Sciatic nerve (tissue), 2 donors: Measurements from ENCODE around the gene DIAPH3. TPM values are rescaled to one million over a fixed set of nuclear protein-coding genes. Genes with fewer than 3 reads are reported as not detected.

Experiments
- ATAC-seq: fragments of 200-7000 bp; cut with Tn5 transposase; one replicate; pipeline ENCODE4 v1.9.1; 2020; ENCODE audit warnings: mild to moderate bottlenecking, moderate library complexity
- DNase-seq: peaks from one replicate; pipeline ENCODE4 v3.0.0-alpha.2; 2020; ENCODE audit warnings: low spot score
- intact Hi-C: fragments of 100-400 bp; cut with DNase I; formaldehyde crosslinking; loops from one replicate; pipeline ENCODE4 v1.14.2; 2022
- total RNA-seq: library from RNA; stranded (reverse); fragmentation: NEBNext Ultra II Directional; extraction: Animal tissue kit (Norgen Biotek cat#: 25700); gene quantifications from one replicate; pipeline ENCODE4 v1.2.1, GENCODE V29; 2021
- donor health status: DM: no; HTN: no; CAD: no.
- donor health status: DM: no; HTN: no; CAD: no.

Gene DIAPH3
- total RNA-seq, 1 donor from 2014 or later: 0.31 TPM

DNA sequence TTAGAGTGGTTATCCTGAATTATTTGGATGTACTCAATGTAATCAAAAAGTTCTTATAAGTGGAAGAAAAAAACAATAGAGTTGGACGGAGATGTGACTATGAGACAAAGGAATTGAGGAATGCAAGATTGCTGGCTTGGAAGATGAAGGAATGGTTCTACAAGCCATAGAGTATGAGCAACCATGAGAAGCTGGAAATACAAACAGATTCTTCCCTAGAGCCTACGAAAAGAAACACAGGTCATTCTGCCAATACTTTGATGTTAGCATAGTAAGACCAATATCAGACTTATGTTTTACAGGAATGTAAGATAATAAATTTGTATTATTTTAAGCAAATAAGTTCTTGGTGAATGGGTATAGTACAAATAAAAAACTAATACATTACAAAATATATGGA, 249.2 kb downstream of the DIAPH3 start:
- ATAC-seq (no peak), DNase-seq (no peak)
- intact Hi-C loops: no loop called here

DNA sequence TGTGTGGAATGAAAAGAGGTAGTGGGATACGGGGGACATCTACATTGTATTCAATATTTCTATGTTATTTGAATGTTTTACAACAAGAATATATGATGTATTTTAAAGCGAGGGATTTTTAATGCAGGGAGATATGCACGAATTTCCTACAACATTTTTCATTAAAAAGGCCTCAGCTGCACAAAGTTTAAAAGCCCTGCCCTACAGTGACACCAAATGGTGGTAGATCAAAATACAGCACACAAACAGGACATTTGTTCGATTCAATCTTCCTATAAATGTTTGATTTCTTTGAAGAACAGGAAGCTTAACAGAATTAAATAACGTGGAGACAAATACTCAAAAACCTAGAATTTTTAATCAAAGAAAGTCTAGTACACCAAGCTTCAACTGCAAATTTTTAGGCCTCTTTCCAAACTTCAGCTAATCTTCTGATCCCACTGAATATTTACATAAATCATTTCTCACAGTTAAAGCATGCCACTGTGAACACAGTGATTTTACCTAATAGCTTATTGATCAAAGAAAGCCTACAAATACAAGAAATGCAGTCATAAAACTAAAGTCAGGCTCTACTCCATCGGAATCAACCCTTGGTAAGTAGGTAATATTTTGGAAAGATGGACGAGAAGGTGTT, 257.2 kb downstream of the DIAPH3 start:
- DNase-seq (no peak), ATAC-seq (no peak)
- intact Hi-C loops: no loop called here

DNA sequence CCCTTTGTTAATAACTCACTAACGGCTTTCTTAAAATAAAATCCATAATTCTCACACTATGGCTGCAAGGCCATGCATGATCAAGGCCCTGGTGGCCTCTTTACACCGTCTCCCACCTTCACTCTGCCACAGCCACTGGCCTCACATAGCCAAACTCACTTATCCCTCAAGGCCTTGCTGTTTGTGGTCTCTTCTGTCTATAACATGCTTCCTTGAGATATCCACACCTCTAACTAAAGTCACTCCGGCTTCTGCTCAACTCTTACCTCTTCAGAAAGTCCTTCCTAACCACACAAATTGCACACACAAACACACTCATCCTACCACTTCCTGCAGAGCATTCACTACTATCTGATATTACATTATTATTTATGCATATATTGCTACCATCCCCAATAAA, 262.5 kb downstream of the DIAPH3 start:
- ATAC-seq (no peak), DNase-seq (no peak)
- intact Hi-C loops: no loop called here

DNA sequence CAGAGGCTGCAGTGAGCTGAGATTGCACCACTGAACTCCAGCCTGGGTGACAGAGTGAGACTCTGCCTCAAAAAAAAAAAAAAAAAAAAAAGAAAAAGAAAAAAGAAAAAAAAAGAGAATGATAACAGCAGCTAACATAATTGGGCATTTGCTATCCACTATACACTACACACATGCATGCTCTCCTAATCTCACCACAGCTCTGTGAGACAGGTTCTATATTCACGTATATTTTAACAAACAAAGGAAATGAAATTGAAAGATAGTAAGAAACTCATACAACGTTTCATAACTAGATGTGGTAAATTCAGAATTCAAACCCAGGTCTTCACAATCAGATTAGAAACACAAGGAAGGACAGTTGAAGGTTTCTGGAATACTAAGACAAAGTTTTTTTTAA, 265.7 kb downstream of the DIAPH3 start:
- ATAC-seq (no peak), DNase-seq (no peak)
- intact Hi-C loops: no loop called here

DNA sequence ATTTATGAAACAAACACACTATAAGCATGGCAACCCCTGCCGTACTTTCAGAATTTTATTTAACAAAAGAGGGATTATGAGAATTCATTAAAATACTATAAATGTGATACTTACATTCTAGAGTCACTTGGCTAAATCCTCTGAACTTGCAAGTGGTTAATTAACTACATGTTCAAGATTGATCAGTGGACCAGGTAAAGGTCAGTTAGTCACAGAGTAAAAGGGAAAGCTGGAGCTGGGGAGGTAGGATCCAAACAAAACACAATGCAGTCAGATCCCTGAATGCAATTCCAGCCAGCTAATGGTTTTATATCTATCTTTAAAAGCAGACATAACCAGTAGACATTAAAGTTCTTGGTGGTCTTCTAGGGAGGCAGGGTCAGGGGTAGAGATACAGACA, 270.5 kb downstream of the DIAPH3 start:
- ATAC-seq (no peak), DNase-seq (no peak)
- intact Hi-C loops: no loop called here

DNA sequence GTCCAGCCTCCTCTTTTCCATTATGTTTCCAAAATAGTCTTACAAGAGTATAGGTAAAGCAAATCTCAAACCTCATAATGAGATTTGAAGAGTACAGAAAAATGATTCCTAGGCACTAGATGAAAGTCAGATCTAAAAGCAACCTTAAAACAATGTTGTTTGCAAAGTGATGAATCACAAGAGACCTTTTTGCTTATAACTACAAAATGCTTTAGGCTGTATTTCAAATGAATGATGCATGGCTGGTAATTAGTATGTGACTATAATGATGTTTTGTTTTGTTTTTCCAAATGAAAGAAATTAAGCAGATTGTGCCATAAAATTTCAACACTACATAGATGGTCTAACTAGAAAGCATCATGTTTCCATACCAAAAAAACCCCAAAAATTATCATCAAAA, 272.7 kb downstream of the DIAPH3 start:
- no peak for ATAC-seq
- intact Hi-C loops: no loop called here
- no peak for DNase-seq

DNA sequence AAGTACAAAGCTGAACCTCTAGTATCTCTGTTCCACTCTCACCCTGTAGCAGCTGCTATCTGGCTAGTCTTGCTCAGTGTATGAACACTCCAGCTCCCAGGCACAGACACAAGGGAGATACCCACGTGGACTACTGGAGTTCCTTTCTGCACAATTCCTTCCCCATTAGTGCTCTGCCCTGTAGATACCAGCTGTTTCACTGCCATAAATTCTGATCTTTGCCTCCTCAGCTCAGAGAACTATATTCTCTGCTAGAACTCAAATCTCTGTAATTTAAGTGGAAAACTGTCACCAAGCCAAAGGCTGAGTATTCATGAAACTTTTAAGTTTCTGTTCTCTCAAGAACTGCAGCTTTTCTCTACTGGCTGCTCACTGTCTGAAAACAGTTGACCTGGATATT, 273.7 kb downstream of the DIAPH3 start:
- intact Hi-C loops: no loop called here
- no peak for ATAC-seq
- no peak for DNase-seq

DNA sequence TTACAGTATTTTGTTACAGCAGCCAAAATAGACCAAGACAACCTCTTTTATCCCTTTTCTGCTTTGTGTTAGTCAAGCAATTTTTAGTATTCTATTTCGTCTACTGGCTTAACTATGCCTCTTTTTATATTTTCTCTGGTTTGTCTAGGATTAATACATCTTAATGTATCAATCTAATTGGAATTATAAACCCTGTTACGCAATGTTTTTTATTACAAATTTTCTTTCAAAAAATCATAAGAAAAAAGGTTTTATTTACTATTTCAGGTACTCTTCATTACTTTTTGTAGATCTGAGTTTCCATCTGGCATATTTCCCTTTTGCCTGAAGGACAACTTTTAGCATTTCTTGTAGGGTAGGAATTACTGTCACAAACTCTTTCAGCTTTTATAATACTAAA, 275.3 kb downstream of the DIAPH3 start:
- no peak for ATAC-seq
- DNase-seq: no peak
- intact Hi-C loops: no loop called here

DNA sequence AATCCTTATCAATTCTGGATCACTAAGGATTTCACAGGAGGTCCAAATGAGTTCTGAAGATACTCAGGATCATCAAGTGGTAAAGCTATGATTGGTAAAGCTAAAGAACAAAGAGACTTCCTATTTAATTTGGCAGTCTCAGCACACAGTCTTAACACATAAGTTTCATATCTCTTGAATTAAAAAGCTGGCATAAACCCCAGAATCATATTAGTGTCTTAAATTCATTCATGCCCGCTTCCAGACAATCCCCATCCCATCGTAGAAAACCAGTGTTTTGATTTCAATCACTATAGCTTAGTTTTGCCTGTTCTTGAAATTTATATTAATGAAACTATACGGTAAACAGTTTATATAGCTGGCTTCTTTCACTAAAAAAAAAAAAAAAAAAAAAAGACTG, 278.7 kb downstream of the DIAPH3 start:
- intact Hi-C loops: no loop called here
- DNase-seq (no peak), ATAC-seq (no peak)

DNA sequence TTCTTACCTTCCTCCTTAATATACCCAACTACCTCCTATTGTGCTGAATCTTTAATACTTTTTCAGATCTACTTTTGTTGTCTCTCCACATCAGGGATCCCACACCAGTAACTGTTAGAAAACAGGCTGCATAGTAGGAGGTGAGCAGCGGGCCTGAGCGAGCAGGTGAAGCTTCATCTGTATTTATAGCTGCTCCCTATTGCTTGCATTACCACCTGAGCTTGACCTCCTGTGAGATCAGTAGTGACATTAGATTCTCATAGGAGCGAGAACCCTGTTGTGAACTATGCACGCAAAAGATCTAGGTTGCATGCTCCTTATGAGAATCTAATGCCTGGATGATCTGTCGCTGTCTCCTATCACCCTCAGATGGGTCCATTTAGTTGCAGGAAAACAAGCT, 279.8 kb downstream of the DIAPH3 start:
- DNase-seq (no peak), ATAC-seq (no peak)
- intact Hi-C loops: no loop called here

DNA sequence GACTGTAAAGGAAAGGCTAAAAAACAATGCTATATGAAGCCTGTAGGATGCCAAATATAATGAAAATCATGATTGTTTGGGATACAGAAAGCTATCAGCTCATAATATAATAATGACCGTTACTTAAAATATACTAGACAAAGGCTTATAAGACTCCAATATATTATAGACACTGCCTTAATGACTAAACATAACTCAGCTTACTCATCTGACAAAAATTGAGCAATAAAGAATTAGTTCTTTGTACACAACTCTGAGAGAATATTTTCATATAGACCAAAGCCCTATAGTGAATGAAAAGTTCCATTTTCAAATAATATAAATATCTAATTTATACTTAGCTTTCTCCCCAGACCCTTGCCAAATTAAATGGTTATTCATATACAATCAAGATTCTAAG, 283.3 kb downstream of the DIAPH3 start:
- DNase-seq (no peak), ATAC-seq (no peak)
- intact Hi-C loops: no loop called here

DNA sequence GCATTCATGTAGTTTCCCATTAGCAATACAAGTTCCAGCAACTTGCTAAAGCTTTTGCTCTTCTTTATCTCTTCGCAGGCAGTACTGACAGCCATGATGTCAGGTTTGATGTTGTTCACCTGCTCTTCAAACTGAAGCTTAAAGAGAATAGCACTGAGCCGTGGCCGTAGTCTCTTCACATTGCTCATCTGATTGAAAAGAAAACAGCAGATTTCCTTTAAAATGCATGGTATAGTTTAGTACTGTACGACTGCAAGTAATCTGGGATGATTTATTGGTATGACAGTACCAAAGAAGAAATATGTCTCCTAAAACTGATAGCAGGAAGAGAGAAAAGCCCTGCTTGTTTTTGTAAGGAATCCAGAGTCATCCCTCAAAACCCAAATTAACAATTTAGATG, 284.4 kb downstream of the DIAPH3 start:
- no peak for ATAC-seq
- intact Hi-C loops: no loop called here
- DNase-seq: no peak

DNA sequence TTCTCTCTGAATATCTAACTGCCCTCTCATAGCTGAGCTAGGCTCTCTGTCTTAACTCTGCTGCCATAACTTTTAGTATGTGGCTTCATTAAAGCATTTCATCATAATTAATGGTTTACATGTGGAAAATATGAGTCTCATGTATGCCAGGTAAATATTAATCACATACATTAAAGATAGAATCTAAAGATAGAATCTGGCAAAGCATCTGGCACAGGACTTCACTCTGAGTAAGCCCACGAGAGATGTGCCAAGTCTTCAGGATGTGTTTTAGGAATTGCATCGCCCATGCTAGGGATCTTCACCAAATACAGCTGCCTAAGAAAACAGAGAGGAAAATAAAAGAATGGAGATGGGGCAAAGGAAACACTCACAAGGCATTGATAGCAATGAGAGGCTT, 285.8 kb downstream of the DIAPH3 start:
- intact Hi-C loops: no loop called here

DNA sequence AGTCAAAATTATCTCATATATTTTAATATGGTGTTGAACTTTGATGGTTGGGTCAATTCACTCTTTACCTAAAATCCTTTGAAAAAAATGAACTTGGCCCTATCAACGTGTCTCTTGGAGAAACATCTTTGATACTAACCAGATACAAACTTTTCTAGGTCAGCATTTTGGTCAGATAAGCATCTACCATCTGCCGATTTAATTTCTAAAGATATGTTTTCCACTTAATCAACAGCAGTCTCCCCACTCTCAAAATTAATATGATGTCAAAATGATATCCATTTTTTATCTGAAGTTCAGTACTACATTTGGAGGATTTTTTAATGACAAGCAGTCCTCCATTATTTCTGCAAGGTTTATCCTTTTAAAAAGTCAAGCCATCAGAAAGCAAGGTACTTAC, 288.8 kb downstream of the DIAPH3 start:
- no peak for ATAC-seq
- intact Hi-C loops: no loop called here
- DNase-seq: no peak

More for the DNA sequence above, 285.8 kb downstream of the DIAPH3 start:
- no peak for DNase-seq
- ATAC-seq: no peak

DNA sequence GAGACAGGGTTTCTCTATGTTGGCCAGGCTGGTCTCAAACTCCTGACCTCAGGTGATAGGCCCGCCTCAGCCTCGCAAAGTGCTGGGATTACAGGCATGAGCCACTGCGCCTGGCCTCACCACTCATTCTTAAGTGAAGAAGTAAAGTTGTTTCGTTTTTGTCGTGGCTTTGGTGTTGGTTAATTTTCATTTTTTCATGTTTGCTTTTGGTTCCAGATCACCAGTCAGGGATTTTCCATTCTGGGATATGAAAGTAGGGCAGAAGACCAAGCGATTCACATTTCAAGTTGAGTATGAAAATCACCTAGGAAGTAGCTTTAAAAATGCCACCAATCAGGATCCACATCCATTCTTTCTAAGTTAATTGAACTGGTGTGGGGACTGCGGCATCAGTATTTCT, 289.9 kb downstream of the DIAPH3 start:
- intact Hi-C loops: no loop called here
- DNase-seq: no peak
- ATAC-seq: no peak

DNA sequence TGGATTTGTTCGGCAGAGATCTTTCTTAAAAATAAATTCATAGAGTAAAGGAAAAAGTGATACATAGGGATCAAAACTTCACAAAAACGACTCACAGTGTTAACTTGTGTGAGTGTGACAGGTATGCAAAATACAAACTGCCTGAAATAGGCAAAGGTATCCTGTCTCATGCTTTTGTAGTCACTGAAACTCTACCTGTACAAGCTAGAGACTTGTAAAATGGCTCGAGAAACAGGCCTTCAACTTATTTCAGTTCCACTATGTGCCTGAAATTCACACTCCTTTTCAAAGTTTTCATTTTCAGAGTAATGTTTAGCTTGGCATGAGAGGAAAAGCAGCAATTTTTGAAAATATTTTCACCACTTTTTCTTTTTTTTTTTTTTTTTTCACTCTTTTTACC, 290.4 kb downstream of the DIAPH3 start:
- DNase-seq (no peak), ATAC-seq (no peak)
- intact Hi-C loops: no loop called here

DNA sequence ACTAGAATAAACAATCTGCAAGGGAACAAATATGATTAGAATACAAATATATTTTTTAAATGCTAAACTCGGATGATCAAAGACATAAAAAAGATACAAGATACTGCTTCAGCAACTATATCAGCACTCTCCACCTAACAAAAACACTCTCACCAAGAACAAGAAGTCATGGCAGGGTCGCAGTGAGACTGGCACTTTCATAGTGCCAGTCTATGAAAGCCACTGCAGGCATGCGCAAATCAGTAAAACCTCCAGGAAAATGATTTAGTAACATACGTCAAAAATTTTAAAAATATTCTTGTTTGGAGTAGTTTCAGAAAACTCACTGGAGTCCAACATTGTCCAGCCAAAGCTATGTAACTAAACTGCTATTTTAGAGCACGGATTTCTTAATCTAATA, 295.9 kb downstream of the DIAPH3 start:
- no peak for DNase-seq
- intact Hi-C loops: loop anchor here (5.0 kb wide), 1 partner anchor 444 kb away; no protein-coding TSS in a partner anchor
- ATAC-seq: no peak

DNA sequence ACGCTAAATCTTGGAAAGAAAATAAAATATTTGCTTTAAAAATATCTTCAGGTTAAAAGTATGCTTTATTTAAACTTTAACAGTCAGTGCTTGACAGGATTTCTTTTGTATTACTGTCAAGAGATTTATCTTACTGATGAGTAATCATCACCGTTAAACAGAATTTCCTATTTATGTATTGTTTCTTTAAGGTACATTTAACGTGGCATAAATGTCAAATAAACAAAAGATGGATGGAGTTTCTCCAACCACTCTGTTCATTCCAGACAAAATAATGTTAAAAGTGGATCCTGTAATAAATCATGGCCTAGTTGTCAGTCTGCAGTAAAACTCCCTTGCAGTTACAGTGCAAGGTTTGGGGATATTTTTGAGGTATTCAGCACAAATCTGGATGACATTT, 298.3 kb downstream of the DIAPH3 start:
- DNase-seq (no peak), ATAC-seq (no peak)
- intact Hi-C loops: loop anchor here (5.0 kb wide), 1 partner anchor 447 kb away; no protein-coding TSS in a partner anchor

DNA sequence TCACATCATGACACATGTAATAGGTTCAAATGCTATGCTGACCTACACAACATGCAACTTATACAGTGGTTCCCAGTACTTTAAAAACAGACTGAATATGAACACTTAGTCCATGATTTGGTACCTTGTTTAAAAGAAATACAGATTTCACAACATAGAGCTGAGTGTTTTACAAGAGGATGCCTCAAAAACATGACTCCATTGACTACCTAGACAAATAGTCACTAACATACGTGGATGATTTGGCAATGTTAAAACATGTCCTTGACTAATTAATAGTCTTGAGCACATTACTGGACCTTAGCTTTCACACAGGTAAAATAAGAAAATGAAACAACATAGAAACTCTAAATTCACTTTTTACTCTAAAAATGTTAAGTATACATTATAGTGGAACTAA, 300.1 kb downstream of the DIAPH3 start:
- ATAC-seq: no peak
- no peak for DNase-seq
- intact Hi-C loops: no loop called here

DNA sequence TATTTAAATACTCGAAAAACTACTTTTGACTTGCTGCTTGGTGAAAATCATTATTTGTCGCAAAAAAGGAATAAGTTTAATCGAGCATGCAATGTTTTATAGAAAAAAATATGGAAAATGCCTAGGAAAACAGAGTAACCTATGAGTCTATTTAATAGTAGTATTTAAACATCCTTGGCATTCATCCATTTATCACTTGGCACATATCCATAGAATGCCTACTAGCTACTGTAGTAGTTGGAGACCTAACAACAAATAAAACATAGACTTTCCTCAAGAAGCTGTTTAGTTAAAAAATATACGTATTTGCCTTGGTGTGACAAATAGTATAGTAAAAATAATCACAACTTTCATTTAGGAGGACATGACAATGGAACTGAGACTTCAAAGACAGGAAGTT, 302.1 kb downstream of the DIAPH3 start:
- intact Hi-C loops: no loop called here
- DNase-seq (no peak), ATAC-seq (no peak)

DNA sequence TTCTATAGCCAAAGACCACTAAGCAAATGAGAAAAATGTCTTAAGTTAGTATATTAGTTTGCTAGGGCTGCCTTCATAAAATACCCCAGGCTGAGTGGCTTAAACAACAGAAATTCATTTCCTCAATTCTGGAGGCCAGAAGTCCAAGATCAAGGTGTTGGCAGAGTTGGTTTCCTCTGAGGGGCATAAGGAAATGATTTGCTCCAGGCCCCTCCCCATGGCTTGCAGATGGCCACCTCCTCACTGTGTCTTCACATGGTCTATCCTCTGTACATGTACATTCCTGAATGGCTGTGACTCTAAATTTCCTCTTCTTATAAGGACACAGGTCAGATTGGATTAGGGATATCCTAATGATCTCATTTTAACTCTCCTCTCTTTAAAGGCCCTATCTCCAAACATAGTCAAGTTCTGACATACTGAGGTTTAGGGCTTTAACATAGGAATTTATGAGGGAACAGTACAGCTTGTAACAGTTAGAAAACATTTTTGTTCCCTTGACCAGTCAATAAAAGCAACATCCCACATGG, 307.4 kb downstream of the DIAPH3 start:
- intact Hi-C loops: no loop called here
- DNase-seq: no peak
- ATAC-seq: no peak
